Fibroblast of skin of back (primary cell): Measurements from ENCODE around the gene ALPK1.
"Not testable (repeated sequence)": the region's sequence is repeated elsewhere in the genome, so short reads cannot be mapped to it uniquely, and the experiment has no call there.

Source experiments
- DNase-seq: peaks from one replicate; pipeline ENCODE4 v3.0.0-alpha.2; 2013

The ALPK1 gene

GRCh38 chr4:112453321-112453720 is 156.2 kb downstream of the ALPK1 start:
- no peak for DNase-seq

GRCh38 chr4:112472318-112472717 is 175.1 kb downstream of the ALPK1 start:
- no peak for DNase-seq

- DNase-seq: no peak
Measured at GRCh38 chr4:112473985-112474384, 176.8 kb downstream of the ALPK1 start.

GRCh38 chr4:112485930-112486329 is 188.8 kb downstream of the ALPK1 start:
- no peak for DNase-seq

GRCh38 chr4:112490808-112491207 is 193.6 kb downstream of the ALPK1 start:
- not testable (repeated sequence) for DNase-seq
